Gastrocnemius medialis (tissue), 4 donors: Measurements from ENCODE around the gene DSC1.

Source experiments
- POLR2A ChIP-seq, 2 donors: fragments of 450-650 bp; IDR thresholded peaks; one replicate each; pipeline ENCODE4 v1.6.1; 2017; ENCODE audit warnings: antibody characterized with exemption in 2 of 2, mild to moderate bottlenecking in 2 of 2, moderate library complexity in 2 of 2
- TF ChIP-seq, protein P1 (sequence below), 5 experiments: fragments of 450-650 bp in 3 of 5; fragments of 200-600 bp in 2 of 5; sonication (generic) in 2 of 5; IDR thresholded peaks in 4 of 5; conservative IDR thresholded peaks in 1 of 5; 1 replicate in 4 of 5; 2 replicates in 1 of 5; pipeline ENCODE4 v1.5.1; 2016 to 2019; ENCODE audit warnings: antibody characterized with exemption in 5 of 5, mild to moderate bottlenecking in 3 of 5, moderate library complexity in 3 of 5

DNA sequence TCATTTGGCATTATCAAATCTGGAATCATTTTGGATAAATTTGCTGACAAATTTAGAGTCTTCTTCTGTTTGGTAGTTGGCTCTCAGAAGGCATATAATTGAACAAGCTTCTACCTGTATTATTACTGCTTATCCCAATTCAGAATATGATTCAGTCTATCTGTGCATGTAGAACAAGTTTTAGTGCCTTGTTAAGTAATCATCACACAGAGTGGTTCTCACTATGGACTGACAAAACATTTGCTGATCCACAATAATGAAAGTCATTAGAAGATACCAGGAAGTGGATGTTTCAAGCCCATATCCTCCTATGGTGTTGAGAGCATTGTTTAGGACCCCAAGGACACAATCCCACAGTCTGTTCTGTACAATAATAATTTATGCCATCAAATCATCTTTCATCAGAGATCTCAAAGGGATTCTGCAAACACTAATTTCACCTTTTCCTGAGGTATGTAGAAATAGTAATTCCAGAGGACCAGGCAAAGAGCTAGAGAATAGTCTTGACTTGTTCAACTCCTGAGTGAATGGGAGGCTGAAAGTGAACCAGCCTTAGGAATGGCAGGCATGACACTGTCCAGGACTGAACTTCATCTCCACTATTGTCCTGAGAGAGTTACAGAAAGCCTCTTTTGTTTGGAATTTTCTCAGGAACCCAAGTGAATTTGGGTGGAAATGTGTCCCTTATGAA, 29.6 kb upstream of the DSC1 start:
- TF ChIP-seq, protein P1, sequence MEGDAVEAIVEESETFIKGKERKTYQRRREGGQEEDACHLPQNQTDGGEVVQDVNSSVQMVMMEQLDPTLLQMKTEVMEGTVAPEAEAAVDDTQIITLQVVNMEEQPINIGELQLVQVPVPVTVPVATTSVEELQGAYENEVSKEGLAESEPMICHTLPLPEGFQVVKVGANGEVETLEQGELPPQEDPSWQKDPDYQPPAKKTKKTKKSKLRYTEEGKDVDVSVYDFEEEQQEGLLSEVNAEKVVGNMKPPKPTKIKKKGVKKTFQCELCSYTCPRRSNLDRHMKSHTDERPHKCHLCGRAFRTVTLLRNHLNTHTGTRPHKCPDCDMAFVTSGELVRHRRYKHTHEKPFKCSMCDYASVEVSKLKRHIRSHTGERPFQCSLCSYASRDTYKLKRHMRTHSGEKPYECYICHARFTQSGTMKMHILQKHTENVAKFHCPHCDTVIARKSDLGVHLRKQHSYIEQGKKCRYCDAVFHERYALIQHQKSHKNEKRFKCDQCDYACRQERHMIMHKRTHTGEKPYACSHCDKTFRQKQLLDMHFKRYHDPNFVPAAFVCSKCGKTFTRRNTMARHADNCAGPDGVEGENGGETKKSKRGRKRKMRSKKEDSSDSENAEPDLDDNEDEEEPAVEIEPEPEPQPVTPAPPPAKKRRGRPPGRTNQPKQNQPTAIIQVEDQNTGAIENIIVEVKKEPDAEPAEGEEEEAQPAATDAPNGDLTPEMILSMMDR (IDR thresholded peaks at IDR 0.05 in 4 of 5, conservative IDR thresholded peaks at IDR 0.05 in 1 of 5) = no peak
- TF ChIP-seq POLR2A (IDR thresholded peaks at IDR 0.05) = no peak
